ENCODE data around the gene DNAH6.
A peak's percentile ranks its signal among the peaks of the same experiment; 100 is the strongest.

The DNAH6 gene, protein sequence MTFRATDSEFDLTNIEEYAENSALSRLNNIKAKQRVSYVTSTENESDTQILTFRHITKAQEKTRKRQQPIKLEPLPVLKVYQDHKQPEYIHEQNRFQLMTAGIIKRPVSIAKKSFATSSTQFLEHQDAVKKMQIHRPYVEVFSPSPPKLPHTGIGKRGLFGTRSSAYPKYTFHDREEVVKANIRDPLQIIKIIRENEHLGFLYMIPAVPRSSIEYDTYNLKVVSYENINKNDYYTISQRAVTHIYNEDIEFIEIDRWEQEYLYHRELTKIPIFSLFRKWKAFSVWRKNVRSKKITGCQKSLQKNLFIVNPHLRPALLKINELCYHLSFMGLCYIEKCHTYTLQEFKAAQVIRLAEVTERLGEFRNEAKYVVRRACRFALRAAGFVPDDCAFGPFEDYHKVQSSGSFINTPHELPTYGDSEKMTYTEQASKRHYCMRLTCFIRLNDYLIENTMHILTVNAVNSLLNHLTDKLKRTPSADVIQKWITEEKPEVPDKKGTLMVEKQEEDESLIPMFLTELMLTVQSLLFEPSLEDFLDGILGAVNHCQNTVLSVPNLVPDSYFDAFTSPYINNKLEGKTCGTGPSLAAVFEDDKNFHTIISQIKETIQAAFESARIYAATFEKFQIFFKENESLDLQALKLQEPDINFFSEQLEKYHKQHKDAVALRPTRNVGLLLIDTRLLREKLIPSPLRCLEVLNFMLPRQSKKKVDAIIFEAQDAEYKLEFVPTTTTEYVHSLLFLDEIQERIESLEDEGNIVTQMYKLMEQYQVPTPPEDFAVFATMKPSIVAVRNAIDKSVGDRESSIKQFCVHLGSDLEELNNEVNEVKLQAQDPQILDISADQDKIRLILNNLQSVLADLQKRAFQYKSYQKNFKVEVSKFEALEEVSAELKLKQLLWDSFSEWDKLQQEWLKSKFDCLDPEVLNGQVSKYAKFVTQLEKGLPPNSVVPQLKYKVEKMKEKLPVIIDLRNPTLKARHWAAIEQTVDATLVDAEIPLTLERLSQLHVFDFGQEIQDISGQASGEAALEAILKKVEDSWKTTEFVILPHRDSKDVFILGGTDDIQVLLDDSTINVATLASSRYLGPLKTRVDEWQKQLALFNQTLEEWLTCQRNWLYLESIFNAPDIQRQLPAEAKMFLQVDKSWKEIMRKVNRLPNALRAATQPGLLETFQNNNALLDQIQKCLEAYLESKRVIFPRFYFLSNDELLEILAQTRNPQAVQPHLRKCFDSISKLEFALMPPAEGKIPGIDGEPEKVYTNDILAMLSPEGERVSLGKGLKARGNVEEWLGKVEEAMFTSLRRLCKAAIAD (N-terminal part only)

DNA sequence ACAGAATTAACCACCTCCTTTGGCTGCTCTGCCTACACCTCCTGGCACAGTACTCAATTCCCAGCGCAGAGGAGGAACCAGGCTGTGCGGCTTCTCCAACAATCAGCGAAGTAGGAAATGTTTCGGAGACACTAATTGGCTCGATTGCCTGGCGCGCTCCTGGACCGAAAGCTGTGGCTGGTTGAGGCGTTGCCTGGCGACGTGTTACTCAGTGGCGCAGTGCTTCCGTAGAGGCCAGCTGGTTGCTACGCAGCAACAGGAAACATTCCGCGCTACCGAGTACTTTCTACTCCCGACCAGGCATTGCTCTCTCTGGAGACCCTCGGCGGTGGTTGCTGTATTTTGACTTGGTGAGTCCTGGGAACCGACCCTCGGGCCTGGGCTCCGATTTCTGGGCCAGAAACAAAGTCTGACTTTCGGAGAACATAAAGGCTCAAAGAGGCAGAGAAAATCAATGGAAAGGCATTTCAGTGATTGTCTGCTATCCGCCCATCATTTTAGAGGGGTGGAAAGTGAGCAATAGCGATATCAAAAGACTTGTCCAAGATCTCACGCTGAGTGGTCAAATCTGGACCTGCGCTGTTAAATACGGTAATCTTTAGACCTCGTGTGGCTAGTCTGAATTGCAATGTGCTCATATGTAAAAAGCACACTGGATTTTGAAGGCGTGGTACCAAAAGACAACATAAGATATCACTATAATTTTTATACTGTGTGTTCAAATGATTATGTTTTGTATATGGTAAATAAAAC is at the start of gene DNAH6:
DNAH6 (plus strand) TSS at position 265 of the 753 bp plus-strand sequence. CDS start 1,329 bp downstream, outside the sequence.
- DNase-seq = peak; percentile 92

DNA sequence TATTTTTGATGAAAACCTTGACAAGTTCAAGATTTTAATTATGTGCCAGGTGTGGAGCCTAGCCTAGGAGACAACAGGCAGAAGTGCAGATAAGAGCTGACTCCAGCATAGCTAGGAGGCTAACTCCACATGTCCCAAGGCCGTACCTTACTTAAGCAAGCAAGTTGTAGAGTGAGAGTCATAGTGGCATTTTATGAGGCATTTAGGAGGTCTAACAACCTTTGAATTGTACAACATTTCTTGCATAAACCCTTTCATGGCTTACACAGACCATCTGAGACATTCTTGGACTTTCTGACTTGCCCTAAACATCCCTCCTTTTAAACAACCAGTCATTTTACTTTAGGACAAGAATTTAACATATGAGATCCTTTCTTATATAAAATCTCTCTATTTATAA is 48.9 kb upstream of the DNAH6 start:
- DNase-seq = no peak

DNA sequence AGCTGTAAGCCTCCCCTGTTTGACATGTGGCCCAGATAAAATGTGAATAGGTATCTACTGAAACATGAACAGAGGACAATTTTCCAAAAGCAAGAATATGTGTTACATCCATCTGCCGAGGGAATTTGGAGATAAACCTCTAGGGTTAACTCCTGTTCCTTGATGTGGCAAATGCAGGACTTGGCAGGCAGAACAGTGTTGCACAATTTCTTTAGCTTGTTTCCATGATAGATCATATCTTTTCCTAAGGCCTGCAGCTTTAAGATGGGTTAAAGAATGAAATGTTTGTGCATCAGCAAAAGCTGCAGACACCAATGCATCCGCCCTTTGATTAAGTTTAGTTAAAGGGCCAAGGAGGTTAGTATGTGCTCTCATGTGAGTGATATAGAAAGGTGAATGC is 43.9 kb upstream of the DNAH6 start:
- DNase-seq = peak; percentile 26

DNA sequence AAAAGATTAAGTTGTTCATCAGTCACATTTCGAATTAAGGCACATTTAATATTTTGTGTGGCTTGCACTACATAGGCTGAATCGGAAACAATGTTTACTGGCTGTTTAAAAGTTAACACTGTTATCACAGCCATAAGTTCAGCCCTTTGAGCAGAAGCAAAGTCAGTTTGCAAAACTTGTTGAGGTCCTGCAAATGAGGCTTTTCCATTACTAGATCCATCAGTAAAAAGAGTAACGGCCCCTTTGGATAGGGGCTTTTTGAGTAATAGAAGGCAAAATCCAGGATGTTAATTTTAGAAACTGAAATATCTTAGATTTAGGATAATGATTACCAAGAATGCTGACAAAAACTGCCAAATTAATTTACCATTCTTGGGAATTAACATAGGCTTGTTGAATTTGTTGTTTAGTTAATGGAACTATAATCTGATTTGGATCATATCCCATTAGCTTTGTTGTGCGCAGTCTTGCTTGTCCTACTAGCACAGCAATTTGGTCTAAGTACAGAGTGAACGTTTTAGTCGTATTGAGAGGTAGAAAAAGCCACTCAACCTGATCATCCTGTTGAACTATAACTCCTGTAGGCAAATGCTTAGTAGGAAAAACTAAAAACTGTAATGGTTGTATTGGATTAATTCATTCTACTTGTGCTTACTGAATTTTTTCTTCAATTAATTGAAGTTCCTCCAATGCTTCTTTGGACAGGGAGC is 43.3 kb upstream of the DNAH6 start:
- DNase-seq = no peak

DNA sequence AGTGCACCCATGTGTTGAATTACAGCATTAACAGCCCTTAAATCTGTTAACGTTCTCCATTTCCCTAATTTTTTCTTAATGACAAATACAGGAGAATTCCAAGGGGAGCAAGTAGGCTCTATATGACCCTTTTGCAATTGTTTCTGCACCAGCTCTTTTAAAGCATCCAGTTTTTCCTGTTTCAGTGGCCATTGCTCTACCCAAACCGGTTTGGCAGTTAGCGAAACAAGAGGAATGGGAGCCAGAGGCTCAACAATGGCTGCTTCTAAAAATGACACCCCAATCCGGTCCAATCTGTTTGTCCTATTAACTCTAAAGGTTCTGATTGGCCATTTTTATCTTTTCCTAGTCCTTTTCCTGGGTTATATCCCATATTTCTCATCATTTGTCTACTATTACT is 42.1 kb upstream of the DNAH6 start:
- no peak for DNase-seq

DNA sequence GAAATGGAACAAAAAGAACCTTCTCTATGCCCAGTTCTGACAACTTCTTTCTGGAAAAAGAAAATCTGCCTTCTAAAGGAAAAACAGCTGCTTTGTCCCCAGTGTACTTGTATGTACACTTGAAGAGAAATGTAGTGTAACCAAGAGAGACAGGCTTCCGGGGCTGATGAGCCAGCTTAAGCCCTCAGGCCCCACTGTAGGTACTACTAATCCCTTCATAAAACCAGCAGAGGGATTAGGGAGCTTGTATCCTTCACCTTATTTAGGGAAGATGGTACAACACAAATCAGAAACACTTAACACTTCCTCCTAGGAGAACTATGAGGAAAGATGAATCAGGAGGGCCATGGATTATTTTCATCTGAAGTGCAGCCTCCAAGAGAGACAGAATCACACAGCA is 38.4 kb upstream of the DNAH6 start:
- DNase-seq = no peak

DNA sequence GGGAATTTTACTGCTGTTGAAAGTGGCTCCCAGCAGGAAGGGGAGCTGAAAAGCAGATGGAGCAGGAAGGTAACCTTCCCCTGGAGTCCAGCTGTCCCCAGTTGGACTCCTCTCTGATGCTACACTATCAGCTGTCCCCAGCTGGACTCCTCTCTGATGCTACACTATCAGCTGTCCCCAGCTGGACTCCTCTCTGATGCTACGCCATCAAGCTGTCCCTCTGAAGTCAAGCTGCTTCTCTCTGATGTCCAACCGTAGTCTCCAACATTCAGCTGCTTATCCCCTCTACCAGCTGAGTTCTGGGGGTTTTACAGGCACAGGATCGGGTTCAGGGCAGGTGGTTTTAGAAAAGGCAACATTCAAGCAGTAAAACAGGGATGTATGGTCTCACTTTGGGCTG is 37.4 kb upstream of the DNAH6 start:
- no peak for DNase-seq

DNA sequence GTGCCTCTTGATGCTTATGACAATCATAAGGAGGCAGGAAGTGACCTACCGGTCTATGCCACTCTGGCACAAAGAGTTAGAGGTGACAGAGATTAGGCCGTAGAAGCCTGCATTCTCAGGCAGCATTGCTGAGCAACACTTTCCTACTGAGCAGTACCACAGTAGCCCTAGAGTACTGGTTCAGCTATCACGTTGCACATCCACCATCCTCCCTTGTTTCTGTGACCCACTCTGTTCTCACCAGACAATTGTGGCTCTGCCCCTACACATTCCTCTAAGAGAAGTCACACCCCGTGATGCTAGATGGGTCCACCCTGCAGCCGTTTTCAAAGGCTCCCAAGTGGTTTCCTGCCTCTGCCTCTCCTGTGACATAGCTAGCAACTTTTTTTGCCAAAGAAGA is 34.6 kb upstream of the DNAH6 start:
- DNase-seq = peak; percentile 62

DNA sequence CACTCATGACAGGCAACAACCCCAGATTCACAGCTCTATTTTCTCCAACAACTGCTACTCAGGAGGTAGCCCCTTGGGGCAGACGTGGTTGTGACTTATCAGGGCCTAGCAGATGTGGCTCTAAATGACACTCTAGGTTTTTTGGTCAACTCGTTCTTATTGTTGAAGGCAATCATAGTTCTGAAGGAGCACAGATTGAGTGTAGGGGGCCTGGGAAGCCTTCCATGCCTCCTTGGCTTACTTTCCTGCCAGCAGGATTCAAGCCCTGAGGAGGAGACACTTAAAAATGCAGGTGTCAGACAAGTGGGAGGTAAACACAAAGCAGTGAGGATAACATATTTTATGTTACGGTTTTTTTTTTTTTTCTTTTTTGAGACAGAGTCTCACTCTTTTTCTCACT is 33.7 kb upstream of the DNAH6 start:
- no peak for DNase-seq

DNA sequence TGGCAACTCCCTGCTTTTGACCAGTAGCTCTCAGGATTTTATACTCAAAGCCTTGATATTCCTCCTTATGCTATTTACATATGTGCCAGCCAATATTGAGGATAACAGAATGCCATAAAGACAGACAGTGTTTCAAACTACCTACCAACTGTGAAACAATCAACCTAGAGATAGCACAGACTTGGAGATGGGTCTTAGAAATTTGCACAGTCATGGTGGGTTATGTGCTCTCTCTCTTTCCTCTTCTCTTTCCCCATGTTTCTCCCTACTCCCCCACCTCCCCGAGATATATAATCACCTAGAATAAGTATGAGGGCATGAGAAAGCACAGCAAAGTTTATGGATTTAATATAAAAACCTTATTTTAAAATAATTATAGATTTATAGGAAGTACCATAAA is 33.0 kb upstream of the DNAH6 start:
- no peak for DNase-seq

DNA sequence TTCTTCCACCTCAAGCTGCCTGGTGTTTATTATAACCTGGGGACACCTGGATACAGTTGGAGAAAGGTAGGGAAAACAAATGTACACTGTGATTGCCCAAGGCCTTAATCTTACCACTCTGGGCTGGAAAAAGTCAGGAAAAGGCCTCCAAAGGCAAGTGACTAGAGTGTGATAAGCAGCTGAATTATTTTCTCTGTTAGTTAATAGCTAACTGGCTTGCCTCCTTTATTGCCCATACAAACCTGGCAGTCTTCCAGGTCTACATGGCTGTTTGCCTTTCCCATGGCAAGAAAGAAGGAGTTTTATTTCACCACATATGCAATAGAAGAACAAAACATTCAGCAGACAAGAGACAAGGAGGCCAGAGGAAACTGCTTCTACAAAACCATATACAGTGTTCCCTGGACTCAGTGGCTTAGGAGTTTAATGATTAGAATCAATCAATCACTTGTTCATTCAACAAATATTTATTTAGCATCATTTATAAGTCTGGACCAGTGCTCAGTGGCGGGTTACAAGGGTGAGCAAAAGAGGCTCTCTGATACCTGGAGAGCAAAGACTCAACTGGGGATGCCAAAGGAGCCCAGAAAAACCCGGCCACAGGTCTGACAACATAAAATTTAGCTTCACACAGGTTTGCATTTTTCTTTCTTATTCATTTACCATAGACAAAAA is 29.7 kb upstream of the DNAH6 start:
- DNase-seq = peak; percentile 57

DNA sequence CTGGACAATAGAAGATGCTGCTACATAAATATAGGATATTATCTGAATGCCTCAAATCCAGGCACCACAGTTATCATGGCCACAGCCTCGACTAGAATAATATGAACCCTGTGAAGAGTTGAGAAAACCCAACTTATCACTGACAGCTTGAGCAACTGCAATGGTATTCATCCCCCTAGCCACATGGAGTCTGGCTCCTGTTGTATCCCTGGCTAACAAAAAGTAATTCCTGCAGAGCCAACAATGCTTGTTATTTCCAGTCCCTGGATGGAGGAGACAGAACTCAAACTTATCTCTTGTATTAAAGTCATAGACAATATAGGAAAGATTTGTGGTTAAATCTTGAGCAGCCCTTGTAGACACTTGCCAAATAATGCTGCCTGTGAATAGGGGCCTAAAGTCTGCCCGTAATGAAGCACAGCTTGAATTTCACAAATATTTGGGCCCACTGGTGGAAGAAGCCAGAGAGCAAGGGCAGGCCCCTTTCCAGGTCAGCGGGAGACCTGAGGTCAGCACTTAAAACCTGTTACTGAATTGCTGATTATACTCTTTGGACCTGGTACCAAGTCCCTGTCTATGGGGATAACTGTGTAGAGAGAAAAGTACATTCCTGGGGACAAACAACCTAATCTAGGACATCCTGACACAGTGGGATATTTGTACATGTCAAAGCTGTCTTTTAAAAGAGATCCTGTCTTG is 28.9 kb upstream of the DNAH6 start:
- peak; percentile 23 for DNase-seq

DNA sequence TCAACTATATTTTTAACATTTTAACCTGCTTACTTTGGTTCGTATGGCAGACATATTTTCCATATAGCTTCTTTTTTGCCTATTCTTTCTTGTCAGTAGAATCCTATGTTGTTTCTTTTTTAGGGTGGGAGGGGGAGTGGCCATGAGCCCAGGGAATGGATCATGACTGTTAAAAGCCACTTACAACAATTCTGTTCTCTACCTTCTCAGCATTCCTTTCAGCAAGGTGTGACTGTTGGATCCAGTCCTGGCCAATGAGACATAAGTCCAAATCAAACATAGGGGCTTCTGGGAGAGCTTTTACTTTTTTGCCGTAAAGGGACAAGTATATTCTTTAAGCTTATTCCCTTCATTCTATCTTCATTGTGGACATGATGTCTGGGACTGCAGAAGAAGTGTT is 25.0 kb upstream of the DNAH6 start:
- DNase-seq = no peak

DNA sequence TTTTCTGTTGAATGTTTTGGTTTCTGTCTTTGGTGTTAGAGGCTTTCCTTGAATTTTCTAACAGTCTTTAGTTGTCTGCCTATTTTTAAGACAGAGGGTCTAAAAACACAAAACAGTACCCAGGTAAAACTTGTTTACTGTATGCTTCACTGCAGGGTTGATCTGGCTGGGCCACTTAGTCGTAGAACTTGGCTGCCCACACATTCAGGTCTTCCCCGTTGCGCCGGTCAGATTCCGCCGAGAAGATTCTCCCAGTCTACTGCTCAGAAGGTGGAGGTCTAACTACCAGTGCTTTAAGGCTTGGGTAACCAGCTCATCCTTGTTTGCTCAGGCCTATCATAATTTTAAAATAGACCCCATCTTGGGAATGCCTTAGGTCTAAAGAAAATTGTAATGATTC is 24.6 kb upstream of the DNAH6 start:
- DNase-seq = no peak

DNA sequence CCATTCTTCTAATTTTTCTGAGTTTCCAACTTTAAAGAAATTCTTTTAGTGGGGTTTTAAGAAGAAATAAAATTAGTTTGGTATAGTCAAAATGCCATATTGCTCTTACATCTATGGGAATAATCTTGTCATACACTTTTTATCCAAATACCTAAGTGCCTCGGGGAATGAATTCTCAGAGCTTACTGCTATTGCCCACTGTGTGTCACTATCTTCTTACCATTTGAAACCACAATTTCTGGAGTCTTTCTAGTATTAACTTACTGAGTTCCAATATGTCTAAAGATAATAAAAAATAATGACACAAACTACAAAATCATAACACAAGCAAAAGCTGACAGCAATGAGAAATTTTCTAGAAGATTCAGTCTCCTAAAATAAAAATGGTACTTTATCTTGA is 23.7 kb upstream of the DNAH6 start:
- peak; percentile 21 for DNase-seq

DNA sequence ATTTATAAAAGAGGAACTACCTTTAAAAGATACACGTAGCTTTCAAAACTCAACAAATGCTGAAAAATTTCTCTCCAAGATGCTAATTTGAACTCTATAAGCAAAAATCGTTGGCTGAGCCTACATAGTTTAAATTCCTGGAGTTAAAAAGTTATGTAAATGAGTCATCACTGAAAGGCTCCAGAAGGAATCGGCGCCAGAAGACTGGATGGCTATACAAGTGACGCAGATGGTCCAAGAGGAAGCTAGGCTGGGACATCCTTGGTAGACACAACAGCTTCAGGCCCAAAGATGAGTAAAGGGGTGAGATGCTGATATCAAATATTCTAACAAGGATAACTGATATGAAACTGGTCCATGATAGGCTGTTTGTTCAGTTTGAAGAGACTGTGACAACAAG is 22.8 kb upstream of the DNAH6 start:
- DNase-seq = peak; percentile 94

DNA sequence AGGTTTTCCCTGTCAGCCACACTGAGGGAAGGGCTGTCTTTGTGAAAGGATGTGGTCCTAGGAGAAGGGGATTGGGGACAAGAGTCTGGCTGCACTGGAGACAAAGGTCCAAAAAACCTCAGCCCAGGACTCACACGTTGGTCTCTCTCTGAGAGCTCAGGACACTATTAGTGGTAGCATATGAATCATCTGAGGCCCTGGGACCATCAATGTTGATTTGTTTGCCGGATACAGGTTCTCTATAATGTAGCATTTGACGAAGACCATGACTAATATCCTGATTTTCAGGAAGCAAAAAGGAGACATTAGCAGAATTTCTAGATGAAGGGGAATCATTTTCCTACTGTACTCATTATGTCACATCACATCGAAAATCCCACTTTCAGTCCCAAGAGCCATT is 22.2 kb upstream of the DNAH6 start:
- DNase-seq = peak; percentile 58

DNA sequence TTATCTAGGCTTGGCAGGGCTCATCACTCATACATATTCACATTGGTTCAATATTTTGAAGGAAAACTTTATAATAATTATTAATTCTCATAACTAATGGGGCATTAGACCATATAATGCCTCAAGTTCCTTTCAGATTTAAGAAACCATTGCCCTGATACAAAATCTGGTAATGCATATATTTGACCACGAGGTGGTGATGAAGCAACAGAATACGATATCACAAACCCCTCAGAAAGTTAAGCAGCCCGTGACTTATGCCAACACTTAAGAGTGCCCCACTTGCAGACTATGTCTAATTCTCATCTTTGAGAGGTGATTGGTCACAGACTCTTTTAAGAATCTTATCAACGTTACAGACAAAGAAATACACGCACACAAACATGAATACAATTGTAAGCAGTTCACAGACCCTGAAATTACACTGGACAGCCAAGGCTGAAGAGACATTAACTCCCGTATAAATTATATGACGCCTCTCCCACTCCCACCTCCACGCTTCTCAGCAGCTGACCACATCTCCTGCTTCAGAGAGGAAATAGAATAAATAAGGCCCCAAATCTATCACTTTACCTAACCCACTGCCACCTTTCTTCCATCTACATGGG is 20.7 kb upstream of the DNAH6 start:
- DNase-seq = peak; percentile 72

DNA sequence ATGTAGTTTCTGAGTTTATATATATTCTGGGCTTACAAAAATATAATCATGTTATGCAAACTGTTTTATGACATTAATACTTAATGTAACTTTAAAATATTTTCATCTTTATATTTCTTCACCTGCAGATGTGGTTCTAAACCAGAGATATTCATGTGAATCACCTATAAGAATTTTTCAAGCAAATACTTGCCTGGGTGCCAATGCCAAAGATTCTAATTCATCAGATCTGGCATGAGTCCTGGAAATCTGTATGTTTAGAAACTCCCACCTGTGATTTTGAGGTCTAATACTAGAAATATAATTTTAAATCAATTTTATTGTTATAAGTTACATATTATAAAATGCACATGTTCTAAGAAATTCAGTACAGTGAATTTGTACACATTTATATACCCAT is 19.9 kb upstream of the DNAH6 start:
- DNase-seq = no peak

DNA sequence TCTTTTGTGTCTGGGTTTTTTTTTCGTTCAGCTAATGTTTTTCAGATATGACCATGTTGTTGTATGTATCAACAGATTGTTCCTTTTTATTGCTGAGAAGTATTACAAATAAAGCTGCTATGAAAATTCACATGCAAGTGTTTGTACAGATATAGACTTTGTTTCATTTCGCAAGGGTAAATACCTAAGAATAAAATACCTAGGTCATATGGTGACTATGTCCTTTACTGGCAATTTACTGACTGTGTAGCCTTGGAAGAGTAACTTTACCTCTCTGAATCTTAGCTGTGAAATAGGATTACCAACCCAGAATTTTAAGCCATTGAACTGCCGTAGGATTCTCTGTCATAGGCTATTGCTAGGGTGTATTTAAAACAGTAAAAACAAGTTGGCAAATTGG is 19.0 kb upstream of the DNAH6 start:
- no peak for DNase-seq

Data from fibroblast of skin of right quadriceps (primary cell).